ENCODE data around the gene CST7.

The CST7 gene

DNA sequence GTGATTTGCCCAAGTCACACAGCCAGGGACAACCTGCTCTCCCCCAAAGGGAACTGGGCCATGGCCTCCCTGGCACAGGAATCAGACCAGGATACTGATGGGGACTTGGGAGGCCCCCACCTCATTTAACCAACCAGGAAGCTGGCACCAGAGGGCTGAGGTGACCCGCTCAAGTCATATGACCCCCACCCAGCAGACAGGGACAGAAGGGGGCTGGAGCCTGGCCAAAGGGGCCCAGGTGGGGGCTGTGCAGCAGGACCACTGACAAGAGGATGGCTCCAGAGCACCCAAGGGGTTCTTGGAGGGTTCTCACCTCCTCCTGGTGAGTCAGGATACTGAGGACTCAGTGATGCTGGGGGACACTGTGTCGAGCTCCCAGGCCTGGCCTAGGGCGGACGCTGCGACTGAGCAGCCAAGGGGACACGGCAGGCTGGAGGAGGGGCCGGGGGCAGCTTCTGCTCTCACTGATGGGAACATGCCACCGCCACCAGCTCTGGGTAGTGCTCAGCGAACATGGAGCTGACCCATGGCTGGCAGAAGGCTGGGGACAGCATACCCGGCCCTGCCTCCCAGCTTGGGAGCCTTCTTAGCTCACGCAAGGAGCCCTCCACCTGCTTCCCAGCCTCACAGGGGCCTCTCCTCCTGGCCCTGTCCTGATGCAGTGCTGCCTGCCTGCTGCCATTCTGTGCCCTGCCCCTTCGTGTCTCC, 1.2 kb downstream of the CST7 start:
- DNase-seq (ENCODE audit: low read depth in 4 of 4, low spot score in 1 of 4), result no peak

DNA sequence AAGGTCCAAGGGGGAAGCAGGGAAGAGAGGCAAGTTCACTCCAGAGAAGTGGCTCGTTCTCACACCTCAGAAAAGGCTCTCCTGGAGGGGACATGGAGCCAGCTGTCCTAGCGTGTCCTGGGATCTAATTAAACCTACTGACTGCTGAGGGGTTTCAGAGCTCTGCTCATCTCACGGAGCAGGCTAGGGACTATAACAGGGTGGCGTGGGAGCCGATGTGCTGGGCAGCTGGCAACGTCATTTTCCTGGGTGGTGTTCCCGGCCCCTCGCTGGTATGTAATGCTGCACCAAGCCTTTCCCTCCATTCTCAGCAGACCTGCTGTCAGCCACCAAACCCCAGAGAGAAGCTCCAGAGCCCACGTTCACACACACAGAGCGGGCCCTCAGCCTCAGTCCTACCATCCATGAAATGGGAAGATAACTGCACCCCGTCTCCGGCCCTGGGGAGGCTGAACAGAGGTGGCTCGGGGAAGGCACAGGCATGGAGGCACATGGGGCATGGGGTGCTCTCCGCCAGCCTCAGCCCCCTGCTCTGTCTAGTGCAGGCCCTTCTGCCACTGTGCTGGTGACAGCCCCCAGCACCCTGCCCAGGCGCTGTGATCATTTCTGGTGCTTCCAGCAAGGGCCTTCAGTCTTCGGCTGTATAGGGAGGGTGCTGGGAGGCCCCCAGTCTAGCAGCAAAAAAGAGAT, 1.9 kb downstream of the CST7 start:
- no peak for DNase-seq (ENCODE audit: low read depth in 4 of 4, low spot score in 1 of 4)

DNA sequence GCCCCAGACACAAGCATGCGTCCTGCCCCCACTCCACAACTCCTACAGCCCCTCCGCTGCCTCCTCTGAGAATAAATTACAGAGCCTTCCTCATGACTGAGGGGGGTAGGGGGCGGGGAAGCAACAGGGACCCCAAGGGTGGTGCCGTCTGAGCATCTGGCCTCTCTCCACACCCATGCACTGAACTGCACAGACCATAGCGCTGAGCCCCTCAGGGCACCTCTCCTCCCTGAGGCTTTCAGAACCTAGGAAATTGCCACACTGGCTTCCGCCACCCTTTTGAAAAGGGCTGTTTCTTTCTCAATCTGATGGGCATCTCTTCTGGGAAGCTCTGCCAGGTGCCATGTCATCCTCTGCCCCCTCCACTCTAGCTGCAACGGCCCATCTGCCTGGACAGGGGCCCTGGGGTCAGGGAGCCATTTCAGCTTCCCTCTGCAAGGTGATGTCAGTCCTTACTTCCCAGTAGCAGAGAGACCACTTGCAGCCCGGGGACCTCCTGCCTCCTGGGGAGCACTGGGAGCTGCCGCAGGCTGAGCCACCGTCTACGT, 2.5 kb downstream of the CST7 start:
- DNase-seq (ENCODE audit: low read depth in 4 of 4, low spot score in 1 of 4), result no peak

DNA sequence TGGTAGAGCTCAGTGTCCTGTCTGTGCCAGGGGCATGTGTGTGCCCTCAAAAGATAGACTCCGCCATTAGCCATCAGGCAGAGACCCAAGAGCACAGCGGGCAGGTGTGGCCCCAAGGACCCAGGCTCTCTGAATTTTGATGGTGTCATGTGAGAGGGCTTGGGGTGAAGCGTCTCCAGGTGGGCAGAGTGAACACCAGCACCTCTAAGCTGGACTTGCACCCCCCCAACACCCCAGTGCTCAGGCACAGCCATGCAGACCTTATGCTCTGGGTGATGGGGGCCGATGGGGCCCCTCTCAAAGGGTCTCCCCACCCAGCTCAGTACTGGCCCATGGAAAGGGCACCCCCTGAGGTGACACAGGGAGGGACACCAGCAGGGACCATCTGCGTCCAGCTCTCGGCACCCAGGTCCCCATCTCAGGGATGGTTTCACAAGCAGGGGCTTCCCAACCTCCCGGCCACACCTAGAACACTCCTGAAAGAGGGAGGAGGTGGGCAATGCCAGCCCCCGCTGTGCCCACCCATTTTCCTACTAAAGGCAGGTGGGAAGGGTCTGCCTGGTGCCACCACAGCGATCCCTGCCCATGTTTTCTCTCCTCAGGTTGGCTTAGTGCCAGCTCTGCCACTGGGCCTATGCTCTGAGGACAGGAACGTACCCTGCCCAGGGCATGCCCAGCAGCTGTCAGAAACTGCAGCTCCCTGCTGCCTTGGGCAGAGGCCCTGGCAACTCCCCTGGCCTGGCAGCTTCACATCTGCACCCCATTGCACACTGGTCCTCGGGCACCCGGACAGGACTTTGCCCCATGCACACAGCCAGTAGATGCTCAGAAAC, 3.5 kb downstream of the CST7 start:
- DNase-seq (ENCODE audit: low read depth in 4 of 4, low spot score in 1 of 4), result no peak

DNA sequence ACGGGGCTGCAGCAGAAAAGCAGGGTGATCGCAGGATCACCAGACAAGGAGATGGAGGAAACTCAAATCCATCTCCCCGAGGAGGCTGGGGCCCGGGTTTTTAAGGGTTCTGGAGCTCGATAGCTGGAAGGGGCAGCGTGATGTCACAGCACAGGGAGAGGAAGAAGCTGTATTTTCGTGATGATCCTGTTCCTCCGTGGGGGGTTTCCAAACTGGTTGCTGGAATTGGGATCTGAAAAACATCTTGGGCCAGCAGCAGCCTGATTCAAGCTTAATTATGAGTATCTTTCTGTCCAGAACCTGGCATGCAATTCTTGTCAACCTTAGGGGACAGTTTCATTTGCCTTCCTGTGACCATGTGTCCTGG, 4.1 kb downstream of the CST7 start:
- no peak for DNase-seq (ENCODE audit: low read depth in 4 of 4, low spot score in 1 of 4)

DNA sequence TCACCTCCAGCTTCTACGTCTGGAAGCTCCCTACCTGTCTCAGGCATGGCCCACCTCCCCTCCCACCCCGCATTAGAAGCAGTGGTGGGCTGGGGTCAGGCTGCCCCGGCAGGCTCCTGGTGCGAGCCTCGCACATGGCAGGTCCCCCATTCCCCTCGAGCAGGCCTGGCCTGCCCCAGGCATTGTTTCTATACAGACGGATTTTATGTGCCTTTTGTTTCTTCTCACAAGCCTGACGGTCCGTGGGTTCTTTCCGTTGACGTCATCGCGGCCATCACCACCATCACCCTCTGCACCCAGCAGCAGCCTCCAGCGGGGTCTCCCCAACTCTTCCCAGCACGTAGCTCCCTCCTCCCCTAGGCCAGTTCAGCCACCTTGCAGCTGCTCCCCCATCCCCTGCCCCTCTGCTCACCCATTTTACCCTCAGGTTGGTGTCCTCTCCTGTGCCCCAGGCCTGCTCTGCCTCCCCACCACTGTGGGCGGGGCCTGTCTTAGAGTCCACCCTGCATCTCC, 4.6 kb downstream of the CST7 start:
- DNase-seq (ENCODE audit: low read depth in 4 of 4, low spot score in 1 of 4), result no peak

DNA sequence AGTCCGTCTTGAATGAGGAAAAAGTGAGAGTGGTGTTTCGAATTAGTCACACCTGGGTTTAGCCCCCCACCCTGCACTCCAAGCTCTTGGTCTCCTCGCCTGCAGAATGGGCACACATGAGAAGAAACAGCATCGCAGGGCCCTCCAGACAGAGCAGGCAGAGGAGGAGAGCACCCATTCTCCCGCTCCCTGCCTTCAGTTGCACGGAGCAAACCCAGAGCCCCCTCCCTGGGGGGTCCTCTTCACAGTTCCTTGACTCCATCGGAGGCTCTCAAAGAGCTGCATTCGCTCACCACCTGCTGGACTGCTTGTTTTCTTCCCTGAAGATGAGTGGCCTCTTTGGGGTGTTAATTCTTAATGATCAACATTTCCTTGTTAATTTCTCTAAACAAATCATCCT, 5.1 kb downstream of the CST7 start:
- DNase-seq (ENCODE audit: low read depth in 4 of 4, low spot score in 1 of 4), result no peak

DNA sequence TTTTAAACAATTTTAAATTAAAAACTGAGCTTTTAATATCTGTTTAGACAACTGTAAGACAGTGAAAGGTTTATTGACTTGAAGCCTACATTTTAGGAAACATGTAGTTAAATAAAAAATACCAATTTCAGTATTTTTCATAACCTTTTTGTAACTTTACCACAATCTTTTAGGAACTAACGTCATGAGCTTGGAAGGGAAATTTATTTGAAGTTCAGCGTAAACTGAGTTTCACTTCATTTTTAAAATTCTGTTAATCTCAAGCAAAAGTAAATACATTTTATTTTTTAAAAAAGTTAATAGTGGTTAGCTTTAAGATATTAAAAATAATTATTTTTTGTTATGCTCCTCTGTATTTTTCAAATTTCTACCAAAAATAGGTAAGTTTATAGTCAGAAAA, 5.5 kb downstream of the CST7 start:
- no peak for DNase-seq (ENCODE audit: low read depth in 4 of 4, low spot score in 1 of 4)

DNA sequence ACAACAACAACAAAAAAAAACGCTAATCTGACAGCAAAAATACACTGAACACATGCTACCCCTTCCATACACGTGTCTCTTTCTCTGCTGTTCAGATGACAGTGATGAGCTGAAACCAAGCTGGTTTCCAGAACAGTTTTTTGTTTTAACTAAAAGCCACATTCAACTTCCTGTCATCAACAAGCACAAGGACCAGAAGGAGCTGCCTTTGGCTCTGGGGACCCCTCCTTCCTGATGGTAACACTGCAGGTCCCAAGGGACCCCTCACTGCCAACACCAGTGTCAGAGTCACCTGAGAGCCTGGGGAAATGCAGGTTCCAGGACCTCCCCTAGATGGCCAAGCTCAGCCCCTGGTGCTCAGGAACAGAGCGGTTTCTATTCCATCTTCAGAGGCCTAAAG, 6.0 kb downstream of the CST7 start:
- DNase-seq (ENCODE audit: low read depth in 4 of 4, low spot score in 1 of 4), result no peak

DNA sequence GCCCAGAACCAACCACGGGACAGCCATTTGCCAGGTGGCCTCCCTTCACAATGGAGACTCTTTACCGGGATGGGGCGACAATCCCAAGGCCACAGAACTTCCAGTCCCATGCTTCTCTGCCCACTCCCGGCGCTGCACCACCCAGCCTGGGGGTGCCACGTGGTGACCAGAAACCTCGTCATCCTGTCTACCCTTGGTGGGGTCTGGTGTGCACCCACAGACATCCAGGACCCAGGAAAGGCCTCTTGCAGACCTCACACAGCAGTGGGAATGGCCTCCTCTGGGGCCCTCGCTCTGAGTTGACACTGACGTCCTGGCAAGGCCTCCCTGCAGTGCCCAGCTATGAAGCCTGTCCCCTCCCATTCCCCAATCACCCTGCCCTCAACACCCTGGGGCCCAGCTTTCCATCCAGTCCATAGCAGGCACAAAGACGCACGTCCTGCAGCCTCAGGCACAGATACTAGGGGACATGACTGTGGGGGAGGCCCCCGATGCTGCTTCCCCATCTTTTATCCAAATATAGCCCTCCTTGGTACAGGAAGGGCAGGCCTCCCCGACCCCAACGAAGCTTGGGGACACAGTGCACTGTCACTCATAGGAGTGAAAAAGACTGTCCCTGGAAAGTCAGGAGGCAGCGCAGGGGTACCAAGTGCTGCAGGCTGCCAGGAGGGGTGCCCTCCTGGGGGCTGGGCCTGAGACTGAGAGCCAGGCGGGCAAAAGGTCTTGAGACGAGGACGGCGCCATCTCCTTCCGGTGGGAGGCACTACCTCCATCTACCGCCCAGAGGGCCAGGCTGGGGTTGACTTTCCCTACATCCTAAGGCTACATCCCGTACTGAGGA, 7.2 kb downstream of the CST7 start:
- DNase-seq (ENCODE audit: low read depth in 4 of 4, low spot score in 1 of 4), result no peak

DNA sequence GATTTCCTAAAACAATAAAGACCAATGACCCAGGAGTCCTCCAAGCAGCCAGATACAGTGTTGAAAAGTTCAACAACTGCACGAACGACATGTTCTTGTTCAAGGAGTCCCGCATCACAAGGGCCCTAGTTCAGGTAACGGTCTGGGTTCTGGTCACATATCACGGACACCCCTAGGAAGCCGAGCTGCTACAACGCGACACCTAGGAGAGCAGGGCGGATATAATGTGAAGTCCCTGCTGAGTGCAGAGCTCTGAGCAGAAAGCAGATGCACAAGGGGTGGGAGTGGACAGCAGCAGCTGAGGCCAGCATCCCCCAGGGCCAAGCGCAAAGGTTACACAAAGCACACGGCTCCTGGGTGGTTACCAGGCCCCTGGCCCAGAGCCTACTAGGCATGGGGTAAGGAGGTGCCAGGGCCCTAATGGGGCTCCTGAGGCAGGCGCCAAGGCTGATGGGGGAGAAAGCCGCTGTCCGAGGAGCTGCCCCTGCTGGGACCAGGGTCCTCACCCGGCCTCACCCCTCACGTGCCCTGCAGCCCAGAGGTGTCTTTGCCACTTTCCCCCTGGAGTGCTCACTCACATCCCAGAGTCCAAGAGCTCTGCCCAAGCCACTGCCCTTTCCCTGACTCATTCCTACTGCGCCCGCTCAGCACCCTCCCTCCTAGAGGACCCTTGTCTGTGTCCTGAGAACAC, 8.4 kb downstream of the CST7 start:
- DNase-seq (ENCODE audit: low read depth in 4 of 4, low spot score in 1 of 4), result no peak

DNA sequence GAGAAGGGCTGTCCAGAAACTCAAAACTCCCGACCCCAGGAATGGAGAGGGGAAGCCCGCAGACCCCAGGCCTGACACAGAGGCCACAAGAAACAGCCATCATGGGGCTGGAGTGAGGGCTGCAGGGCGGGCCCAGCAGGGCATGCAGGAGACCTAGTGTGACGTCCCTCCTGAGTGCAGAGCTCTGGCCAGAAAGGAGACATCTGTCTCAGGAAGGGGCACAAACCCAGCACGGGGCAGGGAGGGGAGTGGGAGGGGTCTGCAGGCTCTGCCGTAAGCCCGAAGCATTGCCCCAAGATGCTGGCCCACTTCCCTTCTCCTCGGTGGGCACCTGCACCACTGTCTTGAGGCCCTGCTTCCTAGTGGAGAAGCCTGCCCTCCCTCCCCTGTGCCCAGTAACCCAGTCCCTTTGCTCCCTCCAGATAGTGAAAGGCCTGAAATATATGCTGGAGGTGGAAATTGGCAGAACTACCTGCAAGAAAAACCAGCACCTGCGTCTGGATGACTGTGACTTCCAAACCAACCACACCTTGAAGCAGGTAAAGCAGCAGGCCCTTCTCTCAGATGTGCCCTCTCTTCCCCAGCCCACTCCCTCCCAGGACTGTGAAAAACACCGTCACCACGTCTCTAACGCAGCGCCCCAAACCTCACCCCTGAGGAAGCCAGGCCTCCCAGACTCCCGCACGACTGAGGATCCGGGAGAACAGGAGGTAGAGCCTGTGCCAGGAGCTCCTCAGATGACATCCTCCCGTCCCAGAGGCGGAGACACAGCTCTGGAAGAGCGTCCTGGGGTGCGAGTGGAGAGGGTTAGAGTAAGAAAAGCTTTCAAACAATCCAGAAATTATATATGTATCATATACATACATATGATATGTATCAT, 9.7 kb downstream of the CST7 start:
- no peak for DNase-seq (ENCODE audit: low read depth in 4 of 4, low spot score in 1 of 4)

DNA sequence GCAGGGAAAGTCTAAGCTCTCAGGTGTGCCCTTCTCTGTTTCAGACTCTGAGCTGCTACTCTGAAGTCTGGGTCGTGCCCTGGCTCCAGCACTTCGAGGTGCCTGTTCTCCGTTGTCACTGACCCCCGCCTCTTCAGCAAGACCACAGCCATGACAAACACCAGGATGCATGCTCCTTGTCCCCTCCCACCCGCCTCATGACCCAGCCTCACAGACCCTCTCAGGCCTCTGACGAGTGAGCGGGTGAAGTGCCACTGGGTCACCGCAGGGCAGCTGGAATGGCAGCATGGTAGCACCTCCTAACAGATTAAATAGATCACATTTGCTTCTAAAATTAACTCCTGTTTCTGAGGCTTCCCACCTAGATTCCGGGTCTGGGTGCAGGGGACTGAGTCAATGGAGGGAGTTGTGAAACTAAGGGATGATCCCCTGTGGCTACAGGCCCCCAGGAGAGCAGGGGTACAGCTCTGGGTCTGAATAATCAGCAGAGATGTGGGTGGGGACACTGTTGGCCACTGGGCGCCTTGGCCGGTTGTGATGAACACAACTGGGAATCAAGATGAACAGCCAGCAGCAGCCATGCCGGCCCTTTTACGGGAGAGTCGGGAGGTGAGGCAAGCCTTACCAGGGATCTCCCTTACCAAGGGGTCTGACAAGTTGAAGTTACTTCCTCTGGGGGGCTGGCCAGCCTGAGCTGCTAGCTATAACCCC, 10.7 kb downstream of the CST7 start:
- no peak for DNase-seq (ENCODE audit: low read depth in 4 of 4, low spot score in 1 of 4)

DNA sequence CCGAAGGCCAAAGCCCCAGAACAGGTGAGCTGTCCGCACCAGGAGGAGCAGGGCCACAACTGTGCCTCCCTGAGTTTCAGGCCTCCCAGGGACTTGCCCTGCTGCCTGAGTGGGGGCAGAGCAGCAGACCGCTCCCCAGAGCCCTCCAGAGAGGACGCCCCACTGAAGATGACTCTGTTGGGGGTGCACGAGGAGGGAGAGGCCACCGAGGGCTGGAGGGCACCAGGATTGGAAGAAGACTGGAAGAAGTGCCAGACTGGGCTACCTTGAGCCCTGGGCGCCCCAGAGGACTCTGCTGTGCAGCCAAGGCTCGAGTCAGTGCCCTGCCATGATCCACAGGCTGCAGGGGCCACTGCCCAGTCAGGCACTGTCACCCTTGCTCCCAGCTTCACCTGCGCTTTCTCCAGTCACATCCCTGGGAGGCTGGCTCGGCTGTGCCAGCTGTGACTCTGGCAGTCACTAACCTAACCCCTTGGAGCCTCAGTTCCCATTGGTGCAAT, 11.3 kb downstream of the CST7 start:
- no peak for DNase-seq (ENCODE audit: low read depth in 4 of 4, low spot score in 1 of 4)

DNA sequence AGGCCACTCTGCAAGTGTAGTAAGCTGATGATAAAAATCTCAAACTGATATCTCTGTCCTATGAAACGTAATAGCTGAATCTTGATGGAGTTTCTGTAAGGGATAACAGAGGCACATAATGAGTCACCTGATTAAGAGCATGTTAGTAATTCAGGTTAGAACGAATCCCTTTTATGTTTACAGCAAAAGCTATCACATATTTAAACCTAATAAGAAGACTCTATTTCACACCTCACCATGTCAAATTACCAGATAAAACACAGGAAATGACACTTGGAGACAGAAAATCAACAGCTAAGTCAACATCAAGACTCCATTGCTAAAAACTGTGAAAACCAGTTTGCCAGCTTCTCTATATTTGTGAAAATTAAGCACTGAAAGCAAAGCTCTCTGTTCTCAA, 11.8 kb downstream of the CST7 start:
- DNase-seq (ENCODE audit: low read depth in 4 of 4, low spot score in 1 of 4), result no peak

DNA sequence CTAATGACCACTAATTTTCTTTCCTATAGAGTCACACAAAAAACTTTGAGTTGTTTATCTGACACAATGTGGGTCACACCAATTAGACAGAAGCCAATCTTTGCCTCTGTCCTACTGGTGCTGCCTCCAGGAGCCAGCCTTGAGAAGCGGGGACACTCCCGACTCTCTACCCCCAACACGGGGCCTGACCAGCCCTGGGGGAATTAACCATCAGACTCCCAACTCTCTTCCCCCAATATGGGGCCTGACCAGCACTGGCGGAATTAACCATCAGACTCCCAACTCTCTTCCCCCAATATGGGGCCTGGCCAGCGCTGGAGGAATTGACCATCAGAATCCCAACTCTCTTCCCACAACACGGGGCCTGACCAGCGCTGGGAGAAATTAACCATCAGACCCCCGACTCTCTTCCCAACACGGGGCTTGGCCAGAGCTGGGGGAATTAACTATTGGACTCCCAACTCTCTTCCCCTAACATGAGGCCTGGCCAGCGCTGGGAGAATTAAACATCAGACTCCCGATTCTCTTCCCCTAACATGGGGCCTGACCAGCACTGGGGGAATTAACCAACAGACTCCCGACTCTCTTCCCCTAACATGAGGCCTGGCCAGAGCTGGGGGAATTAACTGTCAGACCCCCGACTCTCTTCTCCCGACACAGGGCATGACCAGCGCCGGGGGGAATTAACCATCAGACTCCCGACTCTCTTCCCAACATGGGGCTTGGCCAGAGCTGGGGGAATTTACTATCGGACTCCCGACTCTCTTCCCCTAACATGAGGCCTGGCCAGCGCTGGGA, 12.5 kb downstream of the CST7 start:
- DNase-seq (ENCODE audit: low read depth in 4 of 4, low spot score in 1 of 4), result no peak

DNA sequence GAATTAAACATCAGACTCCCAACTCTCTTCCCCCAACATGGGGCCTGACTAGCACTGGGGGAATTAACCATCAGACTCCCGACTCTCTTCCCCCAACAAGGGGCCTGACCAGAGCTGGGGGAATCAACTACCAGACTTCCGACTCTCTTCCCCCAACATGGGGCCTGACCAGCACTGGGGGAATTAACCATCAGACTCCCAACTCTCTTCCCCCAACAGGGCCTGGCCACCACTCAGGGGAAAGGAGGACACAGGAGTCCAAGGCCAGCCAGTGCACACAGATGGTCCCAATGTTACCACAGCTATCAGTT, 13.1 kb downstream of the CST7 start:
- no peak for DNase-seq (ENCODE audit: low read depth in 4 of 4, low spot score in 1 of 4)

DNA sequence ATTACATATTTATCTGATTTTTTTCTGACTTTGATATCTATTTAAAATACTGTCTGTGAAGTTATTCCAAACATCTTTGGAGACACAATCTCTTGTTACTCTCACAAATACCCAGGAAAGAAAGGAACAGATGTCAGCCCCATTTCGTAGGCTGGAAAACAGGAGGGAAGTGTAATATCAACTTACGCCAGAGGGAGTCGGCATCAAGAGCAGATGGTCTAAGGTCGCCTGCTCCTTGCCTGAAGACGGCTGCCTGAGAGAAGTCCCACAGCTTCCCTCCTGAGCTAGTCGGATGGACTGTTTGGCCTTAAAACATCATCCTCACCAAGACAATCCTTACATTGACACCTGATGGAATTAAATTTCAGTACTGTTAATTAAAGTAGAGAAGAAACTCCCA, 13.4 kb downstream of the CST7 start:
- DNase-seq (ENCODE audit: low read depth in 4 of 4, low spot score in 1 of 4), result no peak

Measured in stimulated activated CD4-positive, alpha-beta T cell treated with anti-CD3 and anti-CD28 coated beads, Interleukin-1b, Interleukin-23, amount 100 ng/mL, for 24 hours (primary cell).